A673 (cell line): ENCODE measurements around the gene FKBP3. TPM values are rescaled to one million over a fixed set of nuclear protein-coding genes. Genes with fewer than 3 reads are reported as not detected.

Experiments used
- BruUV-seq: library from RNA; stranded (reverse); fragments of 400-500 nt; replicated peaks from 2 replicates; lab custom pipeline; 2021; lab: Mats Ljungman, UMichigan
- CTCF ChIA-PET: fragments of 300-600 bp; sonication (Branson Sonifier 250); formaldehyde crosslinking; loops from one replicate; lab custom pipeline; 2022; ENCODE audit warnings: antibody characterized with exemption; lab: Charles Lee
- POLR2A ChIA-PET: fragments of 300-600 bp; sonication (Branson Sonifier 250); formaldehyde crosslinking; loops from one replicate; lab custom pipeline; 2022; ENCODE audit warnings: antibody characterized with exemption; ENCODE audit not compliant: low non-redundant PET; lab: Charles Lee
- DNase-seq: peaks from one replicate; pipeline ENCODE4 v3.0.0-alpha.2; 2015; ENCODE audit warnings: low spot score
- H3K27ac ChIP-seq: fragments of 200-600 bp; sonication (generic); 2 replicates; pipeline ENCODE4 v1.5.1; 2016; ENCODE audit warnings: mixed run types, low read depth, mild to moderate bottlenecking, mixed read lengths, antibody characterized with exemption, low read length; ENCODE audit not compliant: poor library complexity, severe bottlenecking
- H3K27me3 ChIP-seq: fragments of 200-600 bp; sonication (generic); replicated peaks from 2 replicates; pipeline ENCODE4 v1.6.1; 2017; ENCODE audit warnings: mixed run types, low read depth, mild to moderate bottlenecking, mixed read lengths, antibody characterized with exemption, low read length; ENCODE audit not compliant: insufficient read depth, poor library complexity
- H3K36me3 ChIP-seq: fragments of 200-600 bp; sonication (generic); 2 replicates; pipeline ENCODE4 v1.6.1; 2016; ENCODE audit warnings: mixed run types, mild to moderate bottlenecking, mixed read lengths, antibody characterized with exemption, low read length; ENCODE audit not compliant: insufficient read depth, poor library complexity, severe bottlenecking
- H3K4me1 ChIP-seq: fragments of 200-600 bp; sonication (generic); 2 replicates; pipeline ENCODE4 v1.6.1; 2017; ENCODE audit warnings: mixed run types, mild to moderate bottlenecking, mixed read lengths, antibody characterized with exemption, low read length; ENCODE audit not compliant: insufficient read depth, poor library complexity, severe bottlenecking
- H3K4me3 ChIP-seq: fragments of 200-600 bp; sonication (generic); 2 replicates; pipeline ENCODE4 v1.5.1; 2016; ENCODE audit warnings: low read depth, mixed run types, mild to moderate bottlenecking, mixed read lengths, low read length; ENCODE audit not compliant: poor library complexity, severe bottlenecking
- H3K9me3 ChIP-seq: fragments of 200-600 bp; sonication (generic); 2 replicates; pipeline ENCODE4 v1.6.1; 2016; ENCODE audit warnings: mixed run types, low read depth, mild to moderate bottlenecking, mixed read lengths, antibody characterized with exemption, low read length; ENCODE audit not compliant: poor library complexity, severe bottlenecking
- CTCF ChIP-seq: fragments of 300-800, 200-600 bp; sonication (generic); conservative IDR thresholded peaks from 2 replicates; pipeline ENCODE4 v1.5.1; 2017; ENCODE audit warnings: low read depth, mild to moderate bottlenecking, antibody characterized with exemption, low read length, moderate library complexity, mixed read lengths
- EZH2 ChIP-seq: fragments of 200-600 bp; sonication (generic); IDR thresholded peaks from 2 replicates; pipeline ENCODE4 v1.6.1; 2017; ENCODE audit warnings: borderline replicate concordance, low read depth, mild to moderate bottlenecking, mixed read lengths, antibody characterized with exemption, low read length; ENCODE audit not compliant: poor library complexity, severe bottlenecking
- intact Hi-C: fragments of 100-400 bp; cut with micrococcal nuclease; formaldehyde crosslinking; loops from one replicate; pipeline ENCODE4 v1.10.0; 2022; ENCODE audit not compliant: unreplicated experiment
- total RNA-seq: library from RNA; stranded (reverse); gene quantifications from 2 replicates; pipeline ENCODE4 v1.2.3, GENCODE V29; 2021

The FKBP3 gene
- total RNA-seq, 1 experiment from 2014 or later = 162 TPM

- H3K4me3 ChIP-seq = no peak overlapping the region
- no peak overlapping the region for H3K27ac ChIP-seq
- H3K27me3 ChIP-seq = no peaks in the 10 kb centered on the region
- no TSS peak for BruUV-seq
- ChIA-PET POLR2A (no interaction called here), CTCF (no interaction called here)
- no peaks in the 10 kb centered on the region for H3K36me3 ChIP-seq
- no peak for DNase-seq
- no peaks in the 10 kb centered on the region for H3K4me1 ChIP-seq
- intact Hi-C loops = no loop called here
- TF ChIP-seq EZH2 (no peak), CTCF (no peak)
- H3K9me3 ChIP-seq = no peaks in the 10 kb centered on the region
Measured at GRCh38 chr14:45078323-45078722, 56.0 kb downstream of the FKBP3 start.

GRCh38 chr14:45073231-45073879, 60.9 kb downstream of the FKBP3 start:
- H3K9me3 ChIP-seq = no peaks in the 10 kb centered on the region
- no TSS peak for BruUV-seq
- DNase-seq = no peak
- CTCF ChIA-PET = no interaction called here
- H3K36me3 ChIP-seq = no peaks in the 10 kb centered on the region
- TF ChIP-seq EZH2 (no peak), CTCF (no peak)
- intact Hi-C loops = no loop called here
- H3K4me3 ChIP-seq = no peak overlapping the region
- no peaks in the 10 kb centered on the region for H3K4me1 ChIP-seq
- H3K27me3 ChIP-seq = no peaks in the 10 kb centered on the region
- POLR2A ChIA-PET = no interaction called here
- no peak overlapping the region for H3K27ac ChIP-seq

GRCh38 chr14:45072126-45072525, 62.2 kb downstream of the FKBP3 start:
- intact Hi-C loops = no loop called here
- ChIA-PET POLR2A (no interaction called here), CTCF (no interaction called here)
- DNase-seq = no peak
- H3K27me3 ChIP-seq = no peaks in the 10 kb centered on the region
- BruUV-seq = no TSS peak
- TF ChIP-seq EZH2 (no peak), CTCF (no peak)
- no peaks in the 10 kb centered on the region for H3K36me3 ChIP-seq
- no peaks in the 10 kb centered on the region for H3K9me3 ChIP-seq
- H3K4me3 ChIP-seq = no peak overlapping the region
- no peaks in the 10 kb centered on the region for H3K4me1 ChIP-seq
- H3K27ac ChIP-seq = no peak overlapping the region
